Tibial artery (tissue), 4 donors: ENCODE results near the gene NAA15.
"Not testable (repeated sequence)": the region's sequence is repeated elsewhere in the genome, so short reads cannot be mapped to it uniquely, and the experiment has no call there.

Experiments used
- DNase-seq, 2 donors: peaks; one replicate each; pipeline ENCODE4 v3.0.0-alpha.2; 2019
- H3K27ac ChIP-seq, 2 donors: fragments of 200-600 bp; sonication (generic) in 1 of 2; 1 replicate in 1 of 2; 2 replicates in 1 of 2; pipeline ENCODE4 v1.5.1; 2018 to 2019; ENCODE audit warnings: mild to moderate bottlenecking in 1 of 2
- H3K27me3 ChIP-seq, 2 donors: fragments of 200-600 bp; sonication (generic) in 1 of 2; one replicate each; pipeline versions ENCODE4 v1.5.1 to v1.6.0; 2016 to 2019
- H3K36me3 ChIP-seq, 3 donors: fragments of 200-600 bp; sonication (generic) in 2 of 3; one replicate each; pipeline ENCODE4 v1.5.1; 2016 to 2019; ENCODE audit warnings: mild to moderate bottlenecking in 2 of 3
- H3K4me1 ChIP-seq, 4 donors: fragments of 200-600 bp; sonication (generic) in 2 of 4; 1 replicate in 3 of 4; 2 replicates in 1 of 4; pipeline ENCODE4 v1.5.1; 2016 to 2019
- H3K4me3 ChIP-seq, 2 donors: fragments of 200-600 bp; sonication (generic) in 1 of 2; 1 replicate in 1 of 2; 2 replicates in 1 of 2; pipeline ENCODE4 v1.5.1; 2018 to 2019; ENCODE audit warnings: mild to moderate bottlenecking in 2 of 2
- H3K9me3 ChIP-seq, 3 donors: fragments of 200-600 bp; sonication (generic) in 1 of 3; one replicate each; pipeline ENCODE4 v1.5.1; 2016 to 2019
- intact Hi-C: fragments of 100-400 bp; cut with DNase I; formaldehyde crosslinking; loops from one replicate; pipeline ENCODE4 v1.15.0; 2023; ENCODE audit warnings: low total_unique reads
- TF ChIP-seq, protein P1 (sequence below), 2 experiments: fragments of 200-600 bp in 1 of 2; fragments of 450-650 bp in 1 of 2; IDR thresholded peaks; one replicate each; pipeline ENCODE4 v1.5.1; 2017 to 2019; ENCODE audit warnings: antibody characterized with exemption in 2 of 2, mild to moderate bottlenecking in 1 of 2, moderate library complexity in 1 of 2

NAA15 gene

GRCh38 chr4:139441029-139441428, 139.7 kb downstream of the NAA15 start:
- Histone ChIP-seq H3K27ac (no peak overlapping the region), H3K4me1 (no peaks in the 10 kb centered on the region), H3K4me3 (no peak overlapping the region), H3K27me3 (no peaks in the 10 kb centered on the region), H3K36me3 (peaks cover 8 to 30% (median 27%) of the 10 kb centered on the region in 3 donors), H3K9me3 (peaks cover 0 to 24% (median 0%) of the 10 kb centered on the region in 3 donors)
- TF ChIP-seq, protein P1, sequence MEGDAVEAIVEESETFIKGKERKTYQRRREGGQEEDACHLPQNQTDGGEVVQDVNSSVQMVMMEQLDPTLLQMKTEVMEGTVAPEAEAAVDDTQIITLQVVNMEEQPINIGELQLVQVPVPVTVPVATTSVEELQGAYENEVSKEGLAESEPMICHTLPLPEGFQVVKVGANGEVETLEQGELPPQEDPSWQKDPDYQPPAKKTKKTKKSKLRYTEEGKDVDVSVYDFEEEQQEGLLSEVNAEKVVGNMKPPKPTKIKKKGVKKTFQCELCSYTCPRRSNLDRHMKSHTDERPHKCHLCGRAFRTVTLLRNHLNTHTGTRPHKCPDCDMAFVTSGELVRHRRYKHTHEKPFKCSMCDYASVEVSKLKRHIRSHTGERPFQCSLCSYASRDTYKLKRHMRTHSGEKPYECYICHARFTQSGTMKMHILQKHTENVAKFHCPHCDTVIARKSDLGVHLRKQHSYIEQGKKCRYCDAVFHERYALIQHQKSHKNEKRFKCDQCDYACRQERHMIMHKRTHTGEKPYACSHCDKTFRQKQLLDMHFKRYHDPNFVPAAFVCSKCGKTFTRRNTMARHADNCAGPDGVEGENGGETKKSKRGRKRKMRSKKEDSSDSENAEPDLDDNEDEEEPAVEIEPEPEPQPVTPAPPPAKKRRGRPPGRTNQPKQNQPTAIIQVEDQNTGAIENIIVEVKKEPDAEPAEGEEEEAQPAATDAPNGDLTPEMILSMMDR (IDR thresholded peaks at IDR 0.05): no peak
- DNase-seq: no peak
- intact Hi-C loops: no loop called here

DNA sequence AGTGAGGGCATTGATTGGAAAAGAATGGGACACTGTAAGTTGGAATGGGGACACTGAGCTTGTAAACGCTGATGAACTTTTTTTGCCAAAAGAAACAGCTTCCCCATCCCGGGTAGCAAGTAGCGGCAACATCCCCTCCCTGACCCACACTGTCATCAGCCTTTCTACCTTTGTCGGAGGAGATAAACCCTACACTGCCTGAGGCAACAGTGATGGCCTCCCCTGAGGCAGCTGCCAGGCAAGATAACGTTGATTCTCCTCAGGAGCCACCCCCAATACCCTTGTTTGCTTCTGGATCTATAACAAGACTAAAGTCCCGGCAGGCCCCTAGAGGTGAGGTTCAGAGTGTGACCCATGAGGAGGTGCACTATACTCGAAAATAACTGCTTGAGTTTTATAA, 142.4 kb downstream of the NAA15 start:
- intact Hi-C loops: no loop called here
- TF ChIP-seq, protein P1 (IDR thresholded peaks at IDR 0.05): no peak
- no peaks in the 10 kb centered on the region for H3K4me1 ChIP-seq

DNA sequence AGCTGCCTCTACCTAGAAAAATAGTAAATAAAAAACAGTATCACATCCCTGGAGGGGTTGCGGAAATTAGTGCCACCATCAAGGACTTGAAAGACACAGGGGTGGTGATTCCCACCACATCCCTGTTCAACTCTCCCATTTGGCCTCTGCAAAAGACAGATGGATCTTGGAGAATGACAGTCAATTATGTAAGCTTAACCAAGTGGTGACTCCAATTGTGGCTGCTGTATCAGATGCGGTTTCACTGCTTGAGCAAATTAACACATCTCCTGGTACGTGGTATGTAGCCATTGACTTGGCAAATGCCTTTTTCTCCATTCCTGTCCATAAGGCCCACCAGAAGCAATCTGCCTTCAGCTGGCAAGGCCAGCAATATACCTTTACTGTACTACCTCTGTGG, 143.6 kb downstream of the NAA15 start:
- H3K9me3 ChIP-seq, intact Hi-C loops, H3K4me1 ChIP-seq, H3K4me3 ChIP-seq, H3K36me3 ChIP-seq, H3K27ac ChIP-seq, DNase-seq, H3K27me3 ChIP-seq: not testable (repeated sequence)

More for the DNA sequence above, 142.4 kb downstream of the NAA15 start:
- Histone ChIP-seq H3K9me3 (peaks cover 0 to 6% (median 0%) of the 10 kb centered on the region in 3 donors), H3K27me3 (no peaks in the 10 kb centered on the region), H3K4me3 (no peak overlapping the region), H3K36me3 (peaks cover 0 to 8% (median 5%) of the 10 kb centered on the region in 3 donors), H3K27ac (no peak overlapping the region)
- DNase-seq: no peak

- intact Hi-C loops, H3K27ac ChIP-seq: not testable (repeated sequence)
Observed at GRCh38 chr4:139447078-139447477, 145.8 kb downstream of the NAA15 start.

DNA sequence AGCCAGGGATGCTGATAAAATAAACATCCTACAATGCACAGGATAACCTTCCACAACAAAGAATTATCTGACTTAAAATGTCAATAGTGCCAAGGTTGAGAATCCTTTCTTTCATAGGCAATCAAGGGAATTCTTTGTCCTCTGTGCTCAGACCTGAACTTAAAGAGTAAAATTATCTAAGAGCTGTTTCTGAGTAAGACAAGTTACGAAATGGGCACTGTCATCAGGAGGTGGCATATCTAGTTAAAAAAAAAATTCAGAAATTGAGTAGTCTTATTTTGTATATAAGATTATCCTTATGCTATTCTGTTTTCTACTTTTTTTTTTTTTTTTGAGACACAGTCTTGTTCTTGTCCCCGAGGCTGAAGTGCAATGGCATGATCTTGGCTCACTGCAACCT, 149.3 kb downstream of the NAA15 start:
- peaks cover 0 to 19% (median 5%) of the 10 kb centered on the region in 4 donors for H3K4me1 ChIP-seq
- no peaks in the 10 kb centered on the region for H3K9me3 ChIP-seq
- H3K36me3 ChIP-seq: no peaks in the 10 kb centered on the region
- intact Hi-C loops: loop anchor here (5.0 kb wide), 1 partner anchor 107 kb away; the partner anchor contains the start of gene SETD7
- H3K27ac ChIP-seq: no peak overlapping the region
- H3K27me3 ChIP-seq: no peaks in the 10 kb centered on the region
- H3K4me3 ChIP-seq: no peak overlapping the region
- TF ChIP-seq, protein P1 (IDR thresholded peaks at IDR 0.05): no peak
- DNase-seq: no peak

More at GRCh38 chr4:139447078-139447477, 145.8 kb downstream of the NAA15 start:
- H3K4me3 ChIP-seq, H3K9me3 ChIP-seq, H3K27me3 ChIP-seq, H3K4me1 ChIP-seq, DNase-seq, H3K36me3 ChIP-seq: not testable (repeated sequence)

- no peaks in the 10 kb centered on the region for H3K27me3 ChIP-seq
- H3K4me3 ChIP-seq: no peak overlapping the region
- intact Hi-C loops: loop anchor here (5.0 kb wide), 1 partner anchor 105 kb away; the partner anchor contains the start of gene SETD7
- no peaks in the 10 kb centered on the region for H3K36me3 ChIP-seq
- TF ChIP-seq, protein P1 (IDR thresholded peaks at IDR 0.05): no peak
- peaks cover 0 to 34% (median 8%) of the 10 kb centered on the region in 4 donors for H3K4me1 ChIP-seq
- no peak for DNase-seq
- H3K9me3 ChIP-seq: no peaks in the 10 kb centered on the region
- H3K27ac ChIP-seq: no peak overlapping the region
Observed at GRCh38 chr4:139451997-139452396, 150.7 kb downstream of the NAA15 start.

DNA sequence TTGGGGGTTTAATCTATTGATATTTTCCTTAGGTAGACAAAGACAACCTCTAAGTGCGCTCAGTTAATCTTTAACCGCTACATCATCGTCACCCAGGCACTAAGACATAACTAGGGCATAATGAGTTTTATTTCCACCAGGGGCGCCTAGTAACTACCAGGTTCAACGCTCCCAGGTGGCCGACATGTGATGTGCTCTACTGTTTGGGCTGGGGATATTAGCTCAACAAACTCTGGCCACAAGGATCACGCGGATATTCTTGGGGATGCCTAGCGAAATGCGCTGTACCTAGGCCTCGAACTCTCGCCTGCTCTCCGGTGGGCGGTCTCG, 151.7 kb downstream of the NAA15 start:
- H3K27ac ChIP-seq: peak overlapping the region; percentile 89 to 91
- DNase-seq: no peak
- no peaks in the 10 kb centered on the region for H3K27me3 ChIP-seq
- TF ChIP-seq, protein P1 (IDR thresholded peaks at IDR 0.05): peak; percentile 35 to 45
- H3K36me3 ChIP-seq: no peaks in the 10 kb centered on the region
- intact Hi-C loops: loop anchor here (5.0 kb wide), 1 partner anchor 104 kb away; the partner anchor contains the start of gene SETD7
- peaks cover 0 to 44% (median 11%) of the 10 kb centered on the region in 4 donors for H3K4me1 ChIP-seq
- peak overlapping the region; percentile 78 to 82 for H3K4me3 ChIP-seq
- no peaks in the 10 kb centered on the region for H3K9me3 ChIP-seq
